ENCODE measurements around the gene ANAPC16. TPM values are rescaled to one million over a fixed set of nuclear protein-coding genes. Genes with fewer than 3 reads are reported as not detected.

Gene ANAPC16
- total RNA-seq, 2 experiments from 2014 or later: 61.9 to 64.3 TPM

DNA sequence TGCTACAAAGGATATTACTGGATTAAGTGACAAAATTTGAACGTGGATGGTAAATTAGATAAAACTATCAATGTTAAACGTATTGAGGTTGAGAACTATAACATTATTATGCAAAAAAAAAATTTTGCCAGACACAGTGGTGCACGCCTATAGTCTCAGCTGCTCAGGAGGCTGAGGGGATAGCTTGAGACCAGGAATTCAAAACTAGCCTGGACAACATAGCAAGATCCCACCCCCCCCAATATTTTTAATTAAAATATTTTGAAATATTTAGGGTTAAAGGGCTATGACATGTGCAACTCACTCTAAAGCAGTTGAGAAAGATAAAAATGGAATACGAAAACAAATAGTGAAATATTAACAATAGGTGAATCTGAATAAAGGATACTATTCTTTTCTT lies 45.1 kb upstream of the ANAPC16 start:
- H3K36me3 ChIP-seq (ENCODE audit: insufficient read depth, low read length): no peaks in the 10 kb centered on the region
- Mint-ChIP-seq H3K27me3 (no peaks in the 10 kb centered on the region), H3K4me1 (ENCODE audit: low read depth) (peaks cover 21% of the 10 kb centered on the region), H3K27ac (no peak overlapping the region), H3K4me3 (no peak overlapping the region), H3K36me3 (ENCODE audit: low read depth) (peaks cover 14% of the 10 kb centered on the region), H3K9me3 (no peaks in the 10 kb centered on the region)
- no peak for ATAC-seq (ENCODE audit: poor library complexity)
- TF ChIP-seq, protein P1, sequence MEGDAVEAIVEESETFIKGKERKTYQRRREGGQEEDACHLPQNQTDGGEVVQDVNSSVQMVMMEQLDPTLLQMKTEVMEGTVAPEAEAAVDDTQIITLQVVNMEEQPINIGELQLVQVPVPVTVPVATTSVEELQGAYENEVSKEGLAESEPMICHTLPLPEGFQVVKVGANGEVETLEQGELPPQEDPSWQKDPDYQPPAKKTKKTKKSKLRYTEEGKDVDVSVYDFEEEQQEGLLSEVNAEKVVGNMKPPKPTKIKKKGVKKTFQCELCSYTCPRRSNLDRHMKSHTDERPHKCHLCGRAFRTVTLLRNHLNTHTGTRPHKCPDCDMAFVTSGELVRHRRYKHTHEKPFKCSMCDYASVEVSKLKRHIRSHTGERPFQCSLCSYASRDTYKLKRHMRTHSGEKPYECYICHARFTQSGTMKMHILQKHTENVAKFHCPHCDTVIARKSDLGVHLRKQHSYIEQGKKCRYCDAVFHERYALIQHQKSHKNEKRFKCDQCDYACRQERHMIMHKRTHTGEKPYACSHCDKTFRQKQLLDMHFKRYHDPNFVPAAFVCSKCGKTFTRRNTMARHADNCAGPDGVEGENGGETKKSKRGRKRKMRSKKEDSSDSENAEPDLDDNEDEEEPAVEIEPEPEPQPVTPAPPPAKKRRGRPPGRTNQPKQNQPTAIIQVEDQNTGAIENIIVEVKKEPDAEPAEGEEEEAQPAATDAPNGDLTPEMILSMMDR (IDR thresholded peaks at IDR 0.05): no peak
- CTCF ChIA-PET: interaction anchor here (0.5 kb wide), 1 partner anchor 17 kb away, joined by 5 read pairs; no protein-coding TSS in a partner anchor
- no peaks in the 10 kb centered on the region for H3K27me3 ChIP-seq (ENCODE audit: control insufficient read depth in 1 of 2, insufficient read depth in 2 of 2, low read length in 2 of 2)
- H3K4me1 ChIP-seq (ENCODE audit: insufficient read depth, low read length): no peaks in the 10 kb centered on the region
- POLR2A ChIA-PET: no interaction called here
- H3K9me3 ChIP-seq (ENCODE audit: control insufficient read depth in 1 of 2, insufficient read depth in 1 of 2, low read length in 2 of 2): no peaks in the 10 kb centered on the region
- DNase-seq: no peak
- intact Hi-C loops (cut with DNase I, micrococcal nuclease): no loop called here
- no peak overlapping the region for H3K4me3 ChIP-seq (ENCODE audit: low read length)
- H3K27ac ChIP-seq (ENCODE audit: low read depth in 1 of 2, low read length in 2 of 2): no peak overlapping the region

DNA sequence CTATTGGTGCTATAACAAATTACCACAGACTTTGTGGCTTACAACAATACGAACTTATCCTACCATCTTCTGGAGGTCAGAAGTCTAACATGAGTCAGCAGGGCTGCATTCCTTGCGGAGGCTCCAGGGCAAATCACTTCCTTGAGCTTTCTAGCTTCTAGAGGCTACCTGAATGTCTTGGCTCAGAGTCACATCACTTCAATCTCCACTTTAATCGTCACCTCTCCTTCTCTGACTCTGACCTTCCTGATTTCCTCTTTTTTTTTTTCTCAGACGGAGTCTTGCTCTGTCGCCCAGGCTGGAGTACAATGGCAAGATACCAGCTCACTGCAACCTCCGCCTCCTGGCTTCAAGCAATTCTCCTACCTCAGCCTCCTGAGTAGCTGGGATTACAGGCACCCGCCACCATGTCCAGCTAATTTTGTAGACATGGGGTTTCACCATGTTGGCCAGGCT lies 44.6 kb upstream of the ANAPC16 start:
- Mint-ChIP-seq H3K4me3 (no peak overlapping the region), H3K27ac (no peak overlapping the region), H3K9me3 (no peaks in the 10 kb centered on the region), H3K27me3 (no peaks in the 10 kb centered on the region), H3K36me3 (ENCODE audit: low read depth) (peaks cover 14% of the 10 kb centered on the region), H3K4me1 (ENCODE audit: low read depth) (peaks cover 18% of the 10 kb centered on the region)
- DNase-seq (no peak), ATAC-seq (ENCODE audit: poor library complexity) (no peak)
- intact Hi-C loops (cut with DNase I, micrococcal nuclease): no loop called here
- Histone ChIP-seq H3K36me3 (ENCODE audit: insufficient read depth, low read length) (no peaks in the 10 kb centered on the region), H3K27me3 (ENCODE audit: control insufficient read depth in 1 of 2, insufficient read depth in 2 of 2, low read length in 2 of 2) (no peaks in the 10 kb centered on the region), H3K9me3 (ENCODE audit: control insufficient read depth in 1 of 2, insufficient read depth in 1 of 2, low read length in 2 of 2) (no peaks in the 10 kb centered on the region), H3K4me1 (ENCODE audit: insufficient read depth, low read length) (no peaks in the 10 kb centered on the region), H3K27ac (ENCODE audit: low read depth in 1 of 2, low read length in 2 of 2) (no peak overlapping the region), H3K4me3 (ENCODE audit: low read length) (no peak overlapping the region)
- ChIA-PET CTCF (interaction anchor here (0.6 kb wide), 1 partner anchor 42 kb away, joined by 3 read pairs; no protein-coding TSS in a partner anchor), POLR2A (no interaction called here)
- TF ChIP-seq, protein P1 (IDR thresholded peaks at IDR 0.05): no peak

DNA sequence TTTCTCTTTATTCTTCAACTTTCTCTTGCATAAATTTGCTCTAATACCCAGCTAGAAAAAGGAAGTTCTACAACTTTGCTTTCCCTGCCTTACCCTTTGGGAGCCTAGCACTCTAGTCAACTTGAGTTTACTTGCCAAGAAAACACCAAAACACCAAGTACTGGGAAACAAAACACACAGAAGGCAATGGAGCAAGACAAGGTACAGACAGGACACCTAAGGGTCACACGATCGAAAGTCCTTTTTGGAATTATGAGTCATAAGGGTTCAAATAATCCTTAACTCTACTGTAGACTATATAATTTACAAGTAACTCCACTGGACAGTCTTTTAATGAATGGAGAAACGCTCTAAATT lies 42.6 kb upstream of the ANAPC16 start:
- DNase-seq (no peak), ATAC-seq (ENCODE audit: poor library complexity) (no peak)
- Mint-ChIP-seq H3K4me3 (no peak overlapping the region), H3K36me3 (ENCODE audit: low read depth) (peaks cover 18% of the 10 kb centered on the region), H3K27me3 (no peaks in the 10 kb centered on the region), H3K4me1 (ENCODE audit: low read depth) (peaks cover 14% of the 10 kb centered on the region), H3K27ac (no peak overlapping the region), H3K9me3 (no peaks in the 10 kb centered on the region)
- H3K27me3 ChIP-seq (ENCODE audit: control insufficient read depth in 1 of 2, insufficient read depth in 2 of 2, low read length in 2 of 2): no peaks in the 10 kb centered on the region
- no peaks in the 10 kb centered on the region for H3K9me3 ChIP-seq (ENCODE audit: control insufficient read depth in 1 of 2, insufficient read depth in 1 of 2, low read length in 2 of 2)
- H3K27ac ChIP-seq (ENCODE audit: low read depth in 1 of 2, low read length in 2 of 2): no peak overlapping the region
- H3K4me3 ChIP-seq (ENCODE audit: low read length): no peak overlapping the region
- POLR2A ChIA-PET: interaction anchor here (1.6 kb wide), 1 partner anchor 13 kb away, joined by 4 read pairs; no protein-coding TSS in a partner anchor
- intact Hi-C loops (cut with DNase I, micrococcal nuclease): no loop called here
- H3K36me3 ChIP-seq (ENCODE audit: insufficient read depth, low read length): peaks cover 4% of the 10 kb centered on the region
- H3K4me1 ChIP-seq (ENCODE audit: insufficient read depth, low read length): no peaks in the 10 kb centered on the region
- TF ChIP-seq, protein P1 (IDR thresholded peaks at IDR 0.05): no peak
- CTCF ChIA-PET: no interaction called here

All from CD4-positive, alpha-beta T cell (primary cell).